Esophagus (tissue), 2 donors: ENCODE measurements around the gene DPP6. TPM values are rescaled to one million over a fixed set of nuclear protein-coding genes. Genes with fewer than 3 reads are reported as not detected.

Source experiments
- H3K27ac ChIP-seq, 2 donors: one replicate each; pipeline ENCODE4 v1.5.1; 2013; ENCODE audit warnings: low read depth in 2 of 2, mild to moderate bottlenecking in 2 of 2, inconsistent platforms in 1 of 2, low read length in 1 of 2, moderate library complexity in 1 of 2
- H3K27me3 ChIP-seq, 2 donors: one replicate each; pipeline ENCODE4 v1.6.1; 2013; ENCODE audit warnings: low read length in 2 of 2, control low read depth in 1 of 2, mild to moderate bottlenecking in 1 of 2; ENCODE audit not compliant: insufficient read depth in 2 of 2, control insufficient read depth in 1 of 2
- H3K36me3 ChIP-seq, 2 donors: one replicate each; pipeline ENCODE4 v1.6.1; 2013; ENCODE audit warnings: low read length in 1 of 2; ENCODE audit not compliant: control insufficient read depth in 2 of 2, insufficient read depth in 2 of 2
- H3K4me1 ChIP-seq, 2 donors: one replicate each; pipeline ENCODE4 v1.6.1; 2013; ENCODE audit warnings: low read length in 1 of 2; ENCODE audit not compliant: control insufficient read depth in 2 of 2, insufficient read depth in 2 of 2
- H3K4me3 ChIP-seq, 2 donors: one replicate each; pipeline ENCODE4 v1.5.1; 2013; ENCODE audit warnings: low read length in 2 of 2, mild to moderate bottlenecking in 2 of 2, low read depth in 1 of 2, moderate library complexity in 1 of 2
- H3K9me3 ChIP-seq, 2 donors: one replicate each; pipeline ENCODE4 v1.6.1; 2013; ENCODE audit warnings: mild to moderate bottlenecking in 2 of 2, low read depth in 1 of 2, low read length in 1 of 2, moderate library complexity in 1 of 2; ENCODE audit not compliant: control insufficient read depth in 2 of 2, insufficient read depth in 1 of 2
- WGBS, 2 donors: extraction: QIAGEN DNeasy Blood & Tissue Kit; methylation state at CpG; one replicate each; pipeline ENCODE4 v1.1.7; 2013; 5-methylcytosine and 5-hydroxymethylcytosine counted together
- polyA plus RNA-seq, 2 donors: library from polyadenylated mRNA; stranded (reverse); fragments of 200-250 nt; gene quantifications; one replicate each; pipeline ENCODE4 v1.2.3, GENCODE V29; 2013
- donor health status: healthy with polysubstance abuse.
- donor health status: Bipolar disorder and iron deficiency.

DPP6 gene
- polyA plus RNA-seq, 2 donors: 0.24 to 0.60 TPM

- WGBS, 2 donors: 52 to 54% methylated on average over 16 of the region's 16 CpGs
- H3K4me3 ChIP-seq: no peak overlapping the region
- H3K27ac ChIP-seq: no peak overlapping the region
- H3K36me3 ChIP-seq: no peaks in the 10 kb centered on the region
- no peaks in the 10 kb centered on the region for H3K4me1 ChIP-seq
- no peaks in the 10 kb centered on the region for H3K27me3 ChIP-seq
- peaks cover 0 to 10% of the 10 kb centered on the region in 2 donors for H3K9me3 ChIP-seq
These were observed 540.2 kb downstream of the DPP6 start for GRCh38 chr7:154592388-154592787.

GRCh38 chr7:154598396-154598795 lies 546.2 kb downstream of the DPP6 start:
- H3K27me3 ChIP-seq: no peaks in the 10 kb centered on the region

GRCh38 chr7:154598864-154599263 lies 546.7 kb downstream of the DPP6 start:
- WGBS, 2 donors: 81 to 83% methylated on average over 3 of the region's 3 CpGs
- H3K4me3 ChIP-seq: no peak overlapping the region
- no peak overlapping the region for H3K27ac ChIP-seq
- no peaks in the 10 kb centered on the region for H3K4me1 ChIP-seq
- H3K36me3 ChIP-seq: no peaks in the 10 kb centered on the region
- no peaks in the 10 kb centered on the region for H3K9me3 ChIP-seq
- H3K27me3 ChIP-seq: no peaks in the 10 kb centered on the region

More at GRCh38 chr7:154598396-154598795, 546.2 kb downstream of the DPP6 start:
- Histone ChIP-seq H3K9me3 (no peaks in the 10 kb centered on the region), H3K36me3 (no peaks in the 10 kb centered on the region), H3K27ac (no peak overlapping the region), H3K4me3 (no peak overlapping the region), H3K4me1 (no peaks in the 10 kb centered on the region)
- WGBS, 2 donors: 52 to 59% methylated on average over 4 of the region's 4 CpGs

- Histone ChIP-seq H3K9me3 (peaks cover 0 to 6% of the 10 kb centered on the region in 2 donors), H3K27ac (no peak overlapping the region), H3K27me3 (no peaks in the 10 kb centered on the region), H3K4me1 (no peaks in the 10 kb centered on the region), H3K36me3 (no peaks in the 10 kb centered on the region), H3K4me3 (no peak overlapping the region)
- 68 to 75% methylated on average over 3 of the region's 3 CpGs for WGBS, 2 donors
These were observed 558.7 kb downstream of the DPP6 start for GRCh38 chr7:154610903-154611302.

- Histone ChIP-seq H3K4me1 (no peaks in the 10 kb centered on the region), H3K27ac (no peak overlapping the region), H3K27me3 (no peaks in the 10 kb centered on the region), H3K9me3 (peaks cover 0 to 6% of the 10 kb centered on the region in 2 donors), H3K36me3 (no peaks in the 10 kb centered on the region), H3K4me3 (no peak overlapping the region)
- 84 to 85% methylated on average over 7 of the region's 7 CpGs for WGBS, 2 donors
These were observed 561.6 kb downstream of the DPP6 start for GRCh38 chr7:154613811-154614210.

- Histone ChIP-seq H3K27me3 (no peaks in the 10 kb centered on the region), H3K36me3 (no peaks in the 10 kb centered on the region), H3K27ac (no peak overlapping the region), H3K4me1 (no peaks in the 10 kb centered on the region), H3K9me3 (peaks cover 0 to 7% of the 10 kb centered on the region in 2 donors), H3K4me3 (no peak overlapping the region)
- WGBS, 2 donors: 87 to 91% methylated on average over 9 of the region's 9 CpGs
These were observed 568.0 kb downstream of the DPP6 start for GRCh38 chr7:154620141-154620755.

GRCh38 chr7:154623399-154623798 lies 571.2 kb downstream of the DPP6 start:
- H3K4me3 ChIP-seq: no peak overlapping the region
- H3K27ac ChIP-seq: no peak overlapping the region
- 87 to 92% methylated on average over 22 of the region's 22 CpGs for WGBS, 2 donors
- no peaks in the 10 kb centered on the region for H3K36me3 ChIP-seq
- no peaks in the 10 kb centered on the region for H3K4me1 ChIP-seq
- no peaks in the 10 kb centered on the region for H3K27me3 ChIP-seq
- H3K9me3 ChIP-seq: peaks cover 0 to 7% of the 10 kb centered on the region in 2 donors

- Histone ChIP-seq H3K27me3 (no peaks in the 10 kb centered on the region), H3K27ac (no peak overlapping the region), H3K36me3 (no peaks in the 10 kb centered on the region), H3K9me3 (peaks cover 3 to 8% of the 10 kb centered on the region in 2 donors), H3K4me1 (no peaks in the 10 kb centered on the region), H3K4me3 (no peak overlapping the region)
- 71 to 75% methylated on average over 5 of the region's 5 CpGs for WGBS, 2 donors
These were observed 575.6 kb downstream of the DPP6 start for GRCh38 chr7:154627646-154628290.

- 50 to 71% methylated on average over 7 of the region's 7 CpGs for WGBS, 2 donors
- peaks cover 3 to 7% of the 10 kb centered on the region in 2 donors for H3K9me3 ChIP-seq
- H3K36me3 ChIP-seq: no peaks in the 10 kb centered on the region
- H3K27ac ChIP-seq: no peak overlapping the region
- no peak overlapping the region for H3K4me3 ChIP-seq
- H3K27me3 ChIP-seq: no peaks in the 10 kb centered on the region
- H3K4me1 ChIP-seq: no peaks in the 10 kb centered on the region
These were observed 576.4 kb downstream of the DPP6 start for GRCh38 chr7:154628556-154628955.

GRCh38 chr7:154631162-154631561 lies 579.0 kb downstream of the DPP6 start:
- peaks cover 6 to 7% of the 10 kb centered on the region in 2 donors for H3K9me3 ChIP-seq
- H3K36me3 ChIP-seq: no peaks in the 10 kb centered on the region
- no peaks in the 10 kb centered on the region for H3K27me3 ChIP-seq
- no peak overlapping the region for H3K4me3 ChIP-seq
- H3K27ac ChIP-seq: no peak overlapping the region
- 56 to 59% methylated on average over 4 of the region's 4 CpGs for WGBS, 2 donors
- H3K4me1 ChIP-seq: no peaks in the 10 kb centered on the region
